Keratinocyte (primary cell): ENCODE data around the gene COL13A1. TPM values are rescaled to one million over a fixed set of nuclear protein-coding genes. Genes with fewer than 3 reads are reported as not detected.

Source experiments
- DNase-seq: peaks from one replicate; pipeline ENCODE4 v3.0.0-alpha.2; 2011; ENCODE audit warnings: low read depth, missing footprints, low spot score
- FAIRE-seq: peaks from 2 replicates; lab custom pipeline; 2011; peaks lifted over from hg19 to GRCh38; lab: Jason Lieb, UNC
- H2AFZ ChIP-seq: 2 replicates; pipeline ENCODE4 v1.6.0; 2012; ENCODE audit warnings: low read length, control low read depth, inconsistent platforms; ENCODE audit not compliant: control insufficient read depth
- H3K27ac ChIP-seq: 2 replicates; pipeline ENCODE4 v1.5.1; 2011; ENCODE audit warnings: low read length; ENCODE audit not compliant: control insufficient read depth, insufficient read depth
- H3K27me3 ChIP-seq: 3 replicates; pipeline ENCODE4 v1.6.0; 2011; ENCODE audit warnings: low read length; ENCODE audit not compliant: control insufficient read depth, insufficient read depth; ENCODE audit errors: extremely low read depth
- H3K36me3 ChIP-seq, 2 experiments: 2 replicates in 1 of 2; 3 replicates in 1 of 2; pipeline ENCODE4 v1.5.1; 2011; ENCODE audit warnings: low read length in 2 of 2, mild to moderate bottlenecking in 1 of 2; ENCODE audit not compliant: control insufficient read depth in 2 of 2, insufficient read depth in 2 of 2; ENCODE audit errors: extremely low read depth in 1 of 2
- H3K4me1 ChIP-seq: 3 replicates; pipeline ENCODE4 v1.5.1; 2011; ENCODE audit warnings: low read length; ENCODE audit not compliant: control insufficient read depth, insufficient read depth; ENCODE audit errors: extremely low read depth
- H3K4me2 ChIP-seq: 3 replicates; pipeline ENCODE4 v1.6.0; 2011; ENCODE audit warnings: low read depth, low read length; ENCODE audit not compliant: control insufficient read depth, insufficient read depth; ENCODE audit errors: extremely low read depth
- H3K4me3 ChIP-seq, 3 experiments: fragments of 200-600 bp in 1 of 3; sonication (generic) in 1 of 3; 2 replicates in 2 of 3; 3 replicates in 1 of 3; pipeline ENCODE4 v1.5.1; 2011 to 2016; ENCODE audit warnings: low read length in 3 of 3, mild to moderate bottlenecking in 3 of 3, control low read depth in 2 of 3, inconsistent platforms in 1 of 3, low read depth in 1 of 3, mixed read lengths in 1 of 3, mixed run types in 1 of 3, moderate library complexity in 1 of 3; ENCODE audit not compliant: control insufficient read depth in 2 of 3, insufficient read depth in 2 of 3; ENCODE audit errors: extremely low read depth in 1 of 3
- H3K79me2 ChIP-seq: 2 replicates; pipeline ENCODE4 v1.6.0; 2012; ENCODE audit warnings: low read length; ENCODE audit not compliant: control insufficient read depth, insufficient read depth
- H3K9ac ChIP-seq: 3 replicates; pipeline ENCODE4 v1.6.0; 2011; ENCODE audit warnings: low read length; ENCODE audit not compliant: control insufficient read depth, insufficient read depth; ENCODE audit errors: extremely low read depth
- H3K9me1 ChIP-seq: 3 replicates; pipeline ENCODE4 v1.6.0; 2011; ENCODE audit warnings: low read length; ENCODE audit not compliant: control insufficient read depth, insufficient read depth; ENCODE audit errors: extremely low read depth
- H3K9me3 ChIP-seq: 2 replicates; pipeline ENCODE4 v1.5.1; 2012; ENCODE audit warnings: low read depth, low read length; ENCODE audit not compliant: control insufficient read depth
- H4K20me1 ChIP-seq: 3 replicates; pipeline ENCODE4 v1.6.0; 2011; ENCODE audit warnings: low read length; ENCODE audit not compliant: control insufficient read depth, insufficient read depth; ENCODE audit errors: extremely low read depth
- CTCF ChIP-seq, 3 experiments: IDR thresholded peaks in 1 of 3; conservative IDR thresholded peaks in 1 of 3; optimal IDR thresholded peaks in 1 of 3; 2 replicates in 2 of 3; 3 replicates in 1 of 3; pipeline versions ENCODE3 to v1.5.1; 2011; ENCODE audit warnings: low read length in 3 of 3, mild to moderate bottlenecking in 3 of 3, moderate library complexity in 2 of 3, control low read depth in 1 of 3, inconsistent platforms in 1 of 3; ENCODE audit not compliant: insufficient read depth in 2 of 3; ENCODE audit errors: extremely low read depth in 1 of 3
- EZH2 ChIP-seq: IDR thresholded peaks from one replicate; pipeline ENCODE4 v1.6.1; 2012; ENCODE audit warnings: inconsistent platforms, mild to moderate bottlenecking, low read length, moderate library complexity
- dilution Hi-C: fragments of 300-500 bp; cut with MboI; formaldehyde crosslinking; loops from one replicate; pipeline ENCODE4 v1.7.0; 2020; ENCODE audit warnings: low sequenced_read_pairs; ENCODE audit not compliant: extremely low pct_ligation_motif_present
- polyA plus RNA-seq, 5 experiments: library from polyadenylated mRNA; depleted of rRNA in 3 of 5; stranded (reverse) in 3 of 5; stranded (forward) in 1 of 5; unstranded in 1 of 5; fragments of >200 nt; gene quantifications; 1 replicate in 1 of 5; 2 replicates in 3 of 5; 3 replicates in 1 of 5; pipeline versions ENCODE4 v1.2.1 to v1.2.3, GENCODE V29; 2011 to 2012; ENCODE audit warnings: missing spikeins in 2 of 5, low read depth in 1 of 5, low replicate concordance in 1 of 5

Gene COL13A1
- polyA plus RNA-seq, 1 donor (not counting 4 experiments of a cell fraction or from before 2014, with no cell fraction given): 1.5 TPM

- Histone ChIP-seq H3K36me3 (no peaks in the 10 kb centered on the region), H3K9me1 (no peaks in the 10 kb centered on the region), H4K20me1 (no peaks in the 10 kb centered on the region), H2AFZ (no peak overlapping the region), H3K27ac (no peak overlapping the region), H3K4me1 (peaks cover 6% of the 10 kb centered on the region), H3K9me3 (no peaks in the 10 kb centered on the region), H3K4me3 (no peak overlapping the region), H3K27me3 (no peaks in the 10 kb centered on the region), H3K4me2 (no peak overlapping the region), H3K9ac (no peak overlapping the region), H3K79me2 (no peaks in the 10 kb centered on the region)
- no peak for TF ChIP-seq EZH2
- no peak for TF ChIP-seq CTCF (optimal IDR thresholded peaks at IDR 0.05 in 1 of 3, IDR thresholded peaks at IDR 0.05 in 1 of 3, conservative IDR thresholded peaks at IDR 0.05 in 1 of 3; ENCODE audit: extremely low read depth in 1 of 3, insufficient read depth in 2 of 3, low read length in 3 of 3)
- DNase-seq: no peak
- no peak for FAIRE-seq
- dilution Hi-C loops: no loop called here
Observed at GRCh38 chr10:69894156-69894555, 92.5 kb downstream of the COL13A1 start.

GRCh38 chr10:69895759-69896158, 94.1 kb downstream of the COL13A1 start:
- Histone ChIP-seq H3K4me1 (peaks cover 14% of the 10 kb centered on the region), H3K79me2 (no peaks in the 10 kb centered on the region), H3K9me3 (no peaks in the 10 kb centered on the region), H3K9me1 (no peaks in the 10 kb centered on the region), H2AFZ (no peak overlapping the region), H3K27me3 (no peaks in the 10 kb centered on the region), H3K4me2 (no peak overlapping the region), H3K4me3 (no peak overlapping the region), H3K36me3 (no peaks in the 10 kb centered on the region), H4K20me1 (no peaks in the 10 kb centered on the region), H3K27ac (no peak overlapping the region), H3K9ac (no peak overlapping the region)
- TF ChIP-seq EZH2 (no peak), CTCF (optimal IDR thresholded peaks at IDR 0.05 in 1 of 3, IDR thresholded peaks at IDR 0.05 in 1 of 3, conservative IDR thresholded peaks at IDR 0.05 in 1 of 3; ENCODE audit: extremely low read depth in 1 of 3, insufficient read depth in 2 of 3, low read length in 3 of 3) (no peak)
- DNase-seq: no peak
- dilution Hi-C loops: no loop called here
- FAIRE-seq: peak; percentile 43
